PFSK-1 (cell line): ENCODE measurements around the gene KSR1.

Experiments used
- REST ChIP-seq, 2 experiments: IDR thresholded peaks; 2 replicates each; pipeline versions ENCODE4 v1.6.1 to v1.8.0; 2011 to 2012; ENCODE audit warnings: low read depth in 2 of 2, low read length in 2 of 2, control low read depth in 1 of 2, inconsistent platforms in 1 of 2, mild to moderate bottlenecking in 1 of 2, moderate library complexity in 1 of 2; ENCODE audit not compliant: insufficient read depth in 1 of 2
- SIN3A ChIP-seq: IDR thresholded peaks from 2 replicates; pipeline ENCODE4 v1.6.1; 2012; ENCODE audit warnings: mild to moderate bottlenecking, low read length, moderate library complexity, borderline replicate concordance; ENCODE audit not compliant: insufficient read depth

GRCh38 chr17:27455914-27456680 is at the start of gene KSR1:
- TF ChIP-seq SIN3A (no peak), REST (IDR thresholded peaks at IDR 0.05; ENCODE audit: insufficient read depth in 1 of 2, low read depth in 2 of 2, low read length in 2 of 2) (no peak)
